GM19438 (cell line): ENCODE measurements around the gene CD34.
A peak's percentile ranks its signal among the peaks of the same experiment; 100 is the strongest.

Source experiments
- ATAC-seq: cut with Tn5 transposase; IDR thresholded peaks from one replicate; pipeline ENCODE4 v1.9.1; 2021; ENCODE audit warnings: low read depth; ENCODE audit not compliant: unreplicated experiment

Gene CD34

GRCh38 chr1:207901041-207901653, 9.8 kb downstream of the CD34 start:
- ATAC-seq, result no peak

- ATAC-seq, result no peak
These were observed 12.1 kb downstream of the CD34 start for GRCh38 chr1:207898836-207899235.

GRCh38 chr1:207898260-207898659, 12.7 kb downstream of the CD34 start:
- ATAC-seq, result no peak

- ATAC-seq, result no peak
These were observed 13.7 kb downstream of the CD34 start for GRCh38 chr1:207897188-207897587.

GRCh38 chr1:207896547-207896946, 14.4 kb downstream of the CD34 start:
- no peak for ATAC-seq

GRCh38 chr1:207894704-207895103, 16.2 kb downstream of the CD34 start:
- ATAC-seq, result no peak

- no peak for ATAC-seq
These were observed 17.0 kb downstream of the CD34 start for GRCh38 chr1:207893737-207894582.

- ATAC-seq, result no peak
These were observed 18.2 kb downstream of the CD34 start for GRCh38 chr1:207892764-207893163.

- no peak for ATAC-seq
These were observed 19.8 kb downstream of the CD34 start for GRCh38 chr1:207891148-207891547.

GRCh38 chr1:207890136-207890738, 20.7 kb downstream of the CD34 start:
- peak; percentile 54 for ATAC-seq

GRCh38 chr1:207888652-207889051, 22.3 kb downstream of the CD34 start:
- ATAC-seq, result no peak

- ATAC-seq, result no peak
These were observed 23.3 kb downstream of the CD34 start for GRCh38 chr1:207887542-207888201.

- ATAC-seq, result no peak
These were observed 24.7 kb downstream of the CD34 start for GRCh38 chr1:207886227-207886626.

GRCh38 chr1:207885129-207886032, 25.5 kb downstream of the CD34 start:
- peak; percentile 57 for ATAC-seq

- no peak for ATAC-seq
These were observed 26.5 kb downstream of the CD34 start for GRCh38 chr1:207884266-207885029.

GRCh38 chr1:207883660-207884250, 27.2 kb downstream of the CD34 start:
- ATAC-seq, result peak; percentile 8

- peak; percentile 65 for ATAC-seq
These were observed 27.7 kb downstream of the CD34 start for GRCh38 chr1:207883104-207883651.

GRCh38 chr1:207882692-207883091, 28.2 kb downstream of the CD34 start:
- ATAC-seq, result peak; percentile 11

GRCh38 chr1:207878939-207879338, 32.0 kb downstream of the CD34 start:
- ATAC-seq, result no peak
